Panc1 (cell line): ENCODE results near the gene MYORG. TPM values are rescaled to one million over a fixed set of nuclear protein-coding genes. Genes with fewer than 3 reads are reported as not detected.

Experiments used
- ATAC-seq: fragments of 200-7000 bp; cut with Tn5 transposase; 2 replicates; pipeline ENCODE4 v1.9.1; 2020; ENCODE audit warnings: mild to moderate bottlenecking, moderate library complexity
- BruUV-seq: library from RNA; stranded (reverse); fragments of 400-500 nt; replicated peaks from 2 replicates; lab custom pipeline; 2021; lab: Mats Ljungman, UMichigan
- CTCF ChIA-PET: fragments of 300-600 bp; sonication (Branson Sonifier 250); formaldehyde crosslinking; loops from one replicate; lab custom pipeline; 2022; ENCODE audit warnings: antibody characterized with exemption; lab: Charles Lee
- POLR2A ChIA-PET: fragments of 300-600 bp; sonication (Branson Sonifier 250); formaldehyde crosslinking; loops from one replicate; lab custom pipeline; 2022; ENCODE audit warnings: antibody characterized with exemption; lab: Charles Lee
- DNase-seq: peaks from one replicate; pipeline ENCODE4 v3.0.0-alpha.2; 2010; ENCODE audit warnings: low read depth, low spot score
- H3K27ac ChIP-seq: 2 replicates; pipeline ENCODE4 v1.5.1; 2011; ENCODE audit warnings: mild to moderate bottlenecking, low read length, inconsistent platforms
- H3K27me3 ChIP-seq: fragments of 200-500 bp; sonication (Bioruptor generic); 2 replicates; pipeline ENCODE4 v1.6.0; 2014; ENCODE audit warnings: low read length, inconsistent platforms; ENCODE audit not compliant: control insufficient read depth, insufficient read depth
- H3K36me3 ChIP-seq: fragments of 200-500 bp; sonication (Bioruptor generic); 2 replicates; pipeline ENCODE4 v1.5.1; 2014; ENCODE audit warnings: inconsistent platforms, mild to moderate bottlenecking, low read length, moderate library complexity; ENCODE audit not compliant: control insufficient read depth, insufficient read depth
- H3K4me1 ChIP-seq: 2 replicates; pipeline ENCODE4 v1.5.1; 2011; ENCODE audit warnings: inconsistent platforms, mild to moderate bottlenecking, low read length, moderate library complexity; ENCODE audit not compliant: control insufficient read depth, insufficient read depth
- H3K4me3 ChIP-seq, 2 experiments: 2 replicates each; pipeline ENCODE4 v1.5.1; 2011 to 2012; ENCODE audit warnings: low read depth in 2 of 2, low read length in 2 of 2, mild to moderate bottlenecking in 2 of 2, inconsistent platforms in 1 of 2, moderate library complexity in 1 of 2
- H3K9me3 ChIP-seq: fragments of 200-500 bp; sonication (Bioruptor generic); 2 replicates; pipeline ENCODE4 v1.5.1; 2014; ENCODE audit warnings: low read depth, mild to moderate bottlenecking, inconsistent platforms, low read length, moderate library complexity; ENCODE audit not compliant: control insufficient read depth, insufficient read depth
- CTCF ChIP-seq: fragments of 450-650 bp; IDR thresholded peaks from 2 replicates; pipeline ENCODE4 v1.5.1; 2017; ENCODE audit warnings: mild to moderate bottlenecking
- POLR2AphosphoS5 ChIP-seq: IDR thresholded peaks from 2 replicates; pipeline ENCODE4 v1.6.1; 2012; ENCODE audit warnings: mild to moderate bottlenecking, low read depth, low read length, moderate library complexity
- SIN3A ChIP-seq: IDR thresholded peaks from 2 replicates; pipeline ENCODE4 v1.6.1; 2012; ENCODE audit warnings: low read depth, mild to moderate bottlenecking, low read length, moderate library complexity, borderline replicate concordance; ENCODE audit not compliant: insufficient read depth
- TCF7L2 ChIP-seq: IDR thresholded peaks from 2 replicates; pipeline ENCODE4 v1.6.1; 2011; ENCODE audit warnings: mild to moderate bottlenecking, low read depth, low read length, inconsistent platforms
- in situ Hi-C: cut with HindIII; loops from 2 replicates; pipeline ENCODE4 v1.10.0; 2016; ENCODE audit warnings: low sequenced_read_pairs, low pct_unique_long_range_greater_than_20kb
- intact Hi-C: fragments of 100-400 bp; cut with micrococcal nuclease; formaldehyde crosslinking; loops from one replicate; pipeline ENCODE4 v1.10.0; 2022; ENCODE audit not compliant: unreplicated experiment
- total RNA-seq: library from RNA; stranded (reverse); gene quantifications from one replicate; pipeline ENCODE4 v1.2.1, GENCODE V29; 2021; ENCODE audit not compliant: unreplicated experiment
- TF ChIP-seq, protein P1 (sequence below), 2 experiments: IDR thresholded peaks; 2 replicates each; pipeline ENCODE4 v1.6.1; 2011 to 2012; ENCODE audit warnings: low read depth in 2 of 2, control low read depth in 1 of 2, low read length in 1 of 2, mild to moderate bottlenecking in 1 of 2, moderate library complexity in 1 of 2; ENCODE audit not compliant: insufficient read depth in 1 of 2

MYORG gene
- total RNA-seq, 1 experiment from 2014 or later: 9.7 TPM

DNA sequence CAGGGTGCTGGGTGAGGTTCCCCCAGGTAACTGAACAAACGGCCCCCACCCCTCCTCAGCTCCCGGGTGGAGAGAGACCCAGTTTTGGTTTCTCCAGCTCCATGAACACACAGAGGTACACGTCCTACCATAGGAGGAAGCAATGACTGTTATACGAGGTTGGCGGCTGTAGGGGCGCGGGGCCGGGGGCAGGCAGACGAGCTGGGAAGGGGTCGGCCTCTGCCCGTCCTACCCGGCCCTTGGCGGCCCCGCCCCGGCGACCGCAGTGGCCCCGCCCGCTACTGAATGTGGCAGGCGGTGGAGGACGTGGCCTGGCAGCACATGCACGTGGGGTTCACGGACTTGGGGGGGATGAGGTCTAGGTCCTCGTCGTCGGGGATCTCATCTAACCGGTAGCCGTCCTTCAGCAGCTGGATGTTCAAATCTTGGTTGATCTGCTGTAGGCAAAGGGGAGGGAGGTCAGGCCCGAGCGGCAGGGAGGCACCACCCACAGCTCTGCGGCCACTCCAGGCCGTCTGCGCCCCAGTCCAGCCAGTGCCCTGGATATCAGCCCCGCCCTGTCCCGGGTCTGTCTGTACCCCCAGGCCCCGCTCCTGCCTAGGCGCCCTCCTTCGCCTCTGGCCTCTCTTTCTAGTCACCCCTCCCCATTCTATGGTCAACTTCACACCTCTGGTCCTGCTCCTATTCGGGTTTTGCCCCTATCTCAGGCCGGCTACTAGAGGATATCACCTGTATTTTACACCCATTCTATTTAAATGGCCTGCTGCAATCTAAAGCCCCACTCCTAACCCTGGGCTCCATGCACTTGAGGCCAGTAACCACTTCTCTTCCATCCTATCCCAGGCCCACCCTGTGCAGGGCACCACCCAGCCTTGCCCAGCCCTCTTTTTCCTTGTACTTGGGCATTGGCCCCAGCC, 24.2 kb upstream of the MYORG start:
- in situ Hi-C loops: no loop called here
- ChIA-PET POLR2A (no interaction called here), CTCF (no interaction called here)
- Histone ChIP-seq H3K27me3 (no peaks in the 10 kb centered on the region), H3K9me3 (no peaks in the 10 kb centered on the region), H3K36me3 (no peaks in the 10 kb centered on the region; the same call in none of the 2 replicates), H3K27ac (no peak overlapping the region), H3K4me1 (no peaks in the 10 kb centered on the region), H3K4me3 (no peak overlapping the region)
- DNase-seq (no peak), ATAC-seq (no peak)
- no peak for TF ChIP-seq SIN3A
- TF ChIP-seq CTCF: no peak
- TF ChIP-seq, protein P1, sequence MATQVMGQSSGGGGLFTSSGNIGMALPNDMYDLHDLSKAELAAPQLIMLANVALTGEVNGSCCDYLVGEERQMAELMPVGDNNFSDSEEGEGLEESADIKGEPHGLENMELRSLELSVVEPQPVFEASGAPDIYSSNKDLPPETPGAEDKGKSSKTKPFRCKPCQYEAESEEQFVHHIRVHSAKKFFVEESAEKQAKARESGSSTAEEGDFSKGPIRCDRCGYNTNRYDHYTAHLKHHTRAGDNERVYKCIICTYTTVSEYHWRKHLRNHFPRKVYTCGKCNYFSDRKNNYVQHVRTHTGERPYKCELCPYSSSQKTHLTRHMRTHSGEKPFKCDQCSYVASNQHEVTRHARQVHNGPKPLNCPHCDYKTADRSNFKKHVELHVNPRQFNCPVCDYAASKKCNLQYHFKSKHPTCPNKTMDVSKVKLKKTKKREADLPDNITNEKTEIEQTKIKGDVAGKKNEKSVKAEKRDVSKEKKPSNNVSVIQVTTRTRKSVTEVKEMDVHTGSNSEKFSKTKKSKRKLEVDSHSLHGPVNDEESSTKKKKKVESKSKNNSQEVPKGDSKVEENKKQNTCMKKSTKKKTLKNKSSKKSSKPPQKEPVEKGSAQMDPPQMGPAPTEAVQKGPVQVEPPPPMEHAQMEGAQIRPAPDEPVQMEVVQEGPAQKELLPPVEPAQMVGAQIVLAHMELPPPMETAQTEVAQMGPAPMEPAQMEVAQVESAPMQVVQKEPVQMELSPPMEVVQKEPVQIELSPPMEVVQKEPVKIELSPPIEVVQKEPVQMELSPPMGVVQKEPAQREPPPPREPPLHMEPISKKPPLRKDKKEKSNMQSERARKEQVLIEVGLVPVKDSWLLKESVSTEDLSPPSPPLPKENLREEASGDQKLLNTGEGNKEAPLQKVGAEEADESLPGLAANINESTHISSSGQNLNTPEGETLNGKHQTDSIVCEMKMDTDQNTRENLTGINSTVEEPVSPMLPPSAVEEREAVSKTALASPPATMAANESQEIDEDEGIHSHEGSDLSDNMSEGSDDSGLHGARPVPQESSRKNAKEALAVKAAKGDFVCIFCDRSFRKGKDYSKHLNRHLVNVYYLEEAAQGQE (IDR thresholded peaks at IDR 0.05; ENCODE audit: insufficient read depth in 1 of 2, low read depth in 2 of 2, low read length in 1 of 2): no peak
- no peak for TF ChIP-seq TCF7L2
- no peak for TF ChIP-seq POLR2AphosphoS5
- no TSS peak for BruUV-seq
- intact Hi-C loops: loop anchor here (5.0 kb wide), 2 partner anchors 146 to 186 kb away; partner anchors contain the start of gene CNTFR

DNA sequence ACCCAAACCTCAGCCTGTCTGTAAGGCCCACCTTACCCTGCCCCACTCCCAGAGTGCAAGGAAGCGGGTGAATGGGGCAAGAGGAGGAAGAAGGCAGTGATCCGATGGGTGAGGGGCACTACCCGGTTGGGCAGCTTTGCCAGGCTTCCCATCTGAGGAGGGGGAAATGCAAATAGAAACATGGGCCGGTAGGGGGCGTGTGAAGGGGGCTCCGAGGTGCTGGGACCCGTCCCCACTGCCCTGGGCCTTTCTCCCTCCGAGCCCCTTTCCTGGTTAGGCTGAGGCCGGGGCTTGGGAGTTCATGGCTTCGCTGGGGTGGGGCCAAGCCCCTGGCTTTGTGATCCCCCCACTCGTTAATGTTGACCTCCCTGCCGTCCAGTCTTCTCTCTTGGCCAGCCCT, 23.6 kb upstream of the MYORG start:
- no peak overlapping the region for H3K4me3 ChIP-seq
- ChIA-PET CTCF (no interaction called here), POLR2A (no interaction called here)
- BruUV-seq: no TSS peak
- H3K9me3 ChIP-seq: no peaks in the 10 kb centered on the region
- H3K27ac ChIP-seq: no peak overlapping the region
- H3K4me1 ChIP-seq: no peaks in the 10 kb centered on the region
- ATAC-seq: no peak
- H3K27me3 ChIP-seq: no peaks in the 10 kb centered on the region
- TF ChIP-seq CTCF: no peak
- TF ChIP-seq SIN3A: no peak
- no peak for TF ChIP-seq POLR2AphosphoS5
- no peak for TF ChIP-seq TCF7L2
- TF ChIP-seq, protein P1 (IDR thresholded peaks at IDR 0.05; ENCODE audit: insufficient read depth in 1 of 2, low read depth in 2 of 2, low read length in 1 of 2): no peak
- H3K36me3 ChIP-seq: no peaks in the 10 kb centered on the region; the same call in none of the 2 replicates
- in situ Hi-C loops (no loop called here), intact Hi-C loops (loop anchor here (5.0 kb wide), 2 partner anchors 147 to 187 kb away; partner anchors contain the start of gene CNTFR)
- no peak for DNase-seq
